ENCODE measurements around the gene BTD. TPM values are rescaled to one million over a fixed set of nuclear protein-coding genes. Genes with fewer than 3 reads are reported as not detected.

The BTD gene
- total and polyA plus RNA-seq, 10 of the 15 experiments (the other 5 are each of a cell fraction or from before 2014, with no cell fraction given): 3.4 to 10.3 (median 5.0) TPM

DNA sequence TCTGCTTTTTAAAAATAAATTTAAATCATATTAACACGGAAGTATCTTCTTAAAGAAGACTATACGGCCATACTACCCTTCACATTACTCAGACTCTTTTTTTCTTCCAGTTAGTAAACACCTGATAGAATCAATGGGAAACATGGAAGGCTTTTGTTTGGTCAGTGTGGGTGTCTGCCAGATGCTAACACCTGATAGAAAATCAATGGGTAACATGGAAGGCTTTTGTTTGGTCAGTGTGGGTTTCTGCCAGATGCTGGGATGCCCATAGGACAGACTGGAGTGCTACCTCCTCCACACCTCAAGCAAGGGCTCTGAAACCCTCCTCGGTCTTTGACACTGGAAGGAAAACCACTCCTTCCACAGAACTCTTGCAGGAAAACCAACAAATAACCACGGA lies 29.4 kb upstream of the BTD start:
- FAIRE-seq: no peak
- WGBS (ENCODE audit: insufficient coverage, insufficient replicate concordance, low lambda C conversion rate, missing lambda C conversion rate): 64% methylated on average over 4 of the region's 4 CpGs

More for the DNA sequence above, 29.4 kb upstream of the BTD start:
- H4K20me1 ChIP-seq (ENCODE audit: control insufficient read depth, insufficient read depth): no peaks in the 10 kb centered on the region
- no peak overlapping the region for H3K9ac ChIP-seq (ENCODE audit: control insufficient read depth, insufficient read depth, low read length)
- no peaks in the 10 kb centered on the region for H3K79me2 ChIP-seq (ENCODE audit: control insufficient read depth, insufficient read depth, low read length)
- ChIA-PET SMC1A (ENCODE audit: uncharacterized antibody, unreplicated experiment) (no interaction called here), CTCF (interaction anchor here (2.0 kb wide), 1 partner anchor 14 kb away, joined by 8 read pairs; no protein-coding TSS in a partner anchor), RAD21 (ENCODE audit: unreplicated experiment) (no interaction called here), POLR2A (interaction anchor here (0.7 kb wide), 1 partner anchor 58 kb away, joined by 4 read pairs; no protein-coding TSS in a partner anchor)
- no peak overlapping the region for H3K4me2 ChIP-seq (ENCODE audit: control insufficient read depth, insufficient read depth)
- TF ChIP-seq CREB1 (IDR thresholded peaks at IDR 0.05; ENCODE audit: low read depth): no peak
- no peak for TF ChIP-seq SPI1 (IDR thresholded peaks at IDR 0.05; ENCODE audit: borderline replicate concordance, insufficient read depth, low read depth, low read length)
- TF ChIP-seq NFIC (IDR thresholded peaks at IDR 0.05; ENCODE audit: low read depth, low read length): no peak
- TF ChIP-seq PAX8 (IDR thresholded peaks at IDR 0.05): no peak
- no peak for TF ChIP-seq CEBPZ (IDR thresholded peaks at IDR 0.05; ENCODE audit: low read depth, low read length)
- no peak for TF ChIP-seq PAX5 (IDR thresholded peaks at IDR 0.05; ENCODE audit: borderline replicate concordance, low read depth, low read length)
- no peak for TF ChIP-seq E2F8 (IDR thresholded peaks at IDR 0.05; ENCODE audit: low read depth, partially characterized antibody)
- H3K4me3 ChIP-seq: no peak overlapping the region
- H3K9me3 ChIP-seq (replicated peaks; ENCODE audit: control insufficient read depth, insufficient read depth, low read length): no peaks in the 10 kb centered on the region
- no peaks in the 10 kb centered on the region for H3K27me3 ChIP-seq (replicated peaks in 1 of 2; ENCODE audit: control insufficient read depth in 2 of 2, insufficient read depth in 2 of 2, low read length in 1 of 2)
- H3K36me3 ChIP-seq (ENCODE audit: control insufficient read depth in 2 of 2, insufficient read depth in 2 of 2, low read length in 1 of 2): peaks cover 5 to 6% of the 10 kb centered on the region in 2 experiments
- no peak overlapping the region for H2AFZ ChIP-seq (ENCODE audit: control insufficient read depth, low read depth, low read length)
- no peak for DNase-seq (ENCODE audit: low read depth, low spot score)
- in situ Hi-C loops (cut with MboI): no loop called here
- no TSS peak for BruUV-seq (replicated peaks)
- no peak for ATAC-seq
- no peak overlapping the region for H3K27ac ChIP-seq (ENCODE audit: control insufficient read depth, insufficient read depth)
- intact Hi-C loops (cut with micrococcal nuclease; ENCODE audit: unreplicated experiment): no loop called here
- H3K4me1 ChIP-seq (ENCODE audit: control insufficient read depth, insufficient read depth, low read length): peaks cover 3% of the 10 kb centered on the region
